Epidermal melanocyte (primary cell): ENCODE results near the gene CLEC2B.

Experiments used
- DNase-seq: peaks from one replicate; pipeline ENCODE4 v3.0.0; 2011; ENCODE audit warnings: low spot score; ENCODE audit not compliant: insufficient read length

The CLEC2B gene

DNA sequence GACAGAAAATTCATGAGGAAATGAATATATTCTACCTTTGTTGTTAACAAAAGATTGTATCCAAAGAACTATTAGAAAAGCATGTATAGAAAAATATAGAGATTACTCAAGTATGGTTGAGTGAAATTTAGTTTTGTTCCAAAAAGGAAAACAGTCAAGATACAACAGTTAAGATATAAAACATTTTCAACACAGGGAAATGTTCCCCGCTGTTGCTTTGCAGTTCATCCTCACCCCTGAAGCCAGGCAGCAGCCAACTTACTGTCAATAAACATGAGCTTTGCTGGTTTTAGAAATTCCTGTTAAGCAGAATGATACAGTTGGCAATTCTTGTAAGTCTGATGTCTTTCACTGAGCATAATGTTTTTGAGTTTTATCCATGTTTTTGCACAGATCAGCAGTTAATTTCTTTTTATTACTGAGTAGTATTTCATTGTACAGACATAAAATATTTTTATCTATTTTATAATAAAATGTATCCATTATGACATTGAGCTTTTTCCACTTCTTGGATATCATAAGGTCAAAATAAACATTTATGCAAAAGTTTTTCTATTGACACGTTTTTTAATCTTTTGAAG is 1.2 kb upstream of the CLEC2B start:
- DNase-seq, result no peak

DNA sequence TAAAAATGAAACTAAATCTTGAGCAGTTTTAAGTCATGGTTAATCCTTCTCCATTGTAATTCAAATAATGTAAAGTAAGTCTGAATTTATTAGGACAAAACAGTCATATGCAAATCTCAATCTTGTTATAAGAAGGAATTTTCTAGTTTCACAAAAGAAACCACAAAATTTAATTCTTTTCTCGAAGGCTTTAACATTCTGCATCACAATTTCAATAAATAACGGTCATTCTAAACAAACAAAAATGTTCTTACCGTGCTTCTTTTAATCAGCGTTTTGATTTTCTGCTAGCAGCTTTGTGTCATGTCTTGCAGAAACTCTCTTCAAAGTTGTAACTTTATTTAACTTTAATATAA is 225 bp downstream of the CLEC2B start:
- no peak for DNase-seq

DNA sequence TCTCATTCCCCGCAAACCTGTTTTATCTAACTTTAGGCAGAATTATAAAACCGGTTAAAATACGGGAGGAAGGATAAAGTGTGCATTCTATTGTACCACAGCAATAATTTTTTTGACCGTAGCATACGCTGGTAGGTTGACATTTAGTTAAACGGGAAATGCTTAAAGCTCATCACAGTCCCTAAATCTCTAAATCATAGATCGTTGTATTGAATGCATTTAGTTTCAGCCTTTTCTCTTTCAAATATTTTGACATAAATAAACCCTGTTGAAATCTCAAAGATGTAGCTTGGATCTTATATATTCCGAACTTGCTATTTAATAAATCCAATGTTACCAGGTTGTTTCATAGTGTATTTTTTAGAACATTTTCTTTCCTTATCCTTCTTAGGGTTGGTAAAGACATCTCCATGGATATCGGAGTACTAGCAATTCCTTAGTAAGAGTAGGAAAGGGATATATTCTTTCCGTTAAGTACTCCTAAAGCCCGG is 798 bp downstream of the CLEC2B start:
- no peak for DNase-seq

DNA sequence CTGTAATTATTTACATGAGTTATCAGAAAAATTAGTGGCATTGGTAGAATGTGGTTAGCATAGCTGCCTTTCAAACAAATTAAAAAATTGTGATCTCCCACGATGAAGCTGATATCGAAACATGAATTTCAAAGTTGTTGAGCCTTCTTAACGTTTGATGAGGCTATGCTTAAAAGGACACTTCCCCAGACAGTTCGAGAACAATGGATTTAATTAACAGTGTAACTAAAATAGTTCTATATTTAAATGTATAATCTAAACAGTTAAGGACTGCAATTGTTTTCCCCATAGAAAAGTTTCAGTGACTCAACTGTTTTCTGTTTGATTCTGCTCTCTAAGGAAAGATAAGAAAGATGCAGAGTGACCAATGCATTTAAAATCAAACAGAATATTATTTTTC is 1.6 kb downstream of the CLEC2B start:
- DNase-seq, result no peak

DNA sequence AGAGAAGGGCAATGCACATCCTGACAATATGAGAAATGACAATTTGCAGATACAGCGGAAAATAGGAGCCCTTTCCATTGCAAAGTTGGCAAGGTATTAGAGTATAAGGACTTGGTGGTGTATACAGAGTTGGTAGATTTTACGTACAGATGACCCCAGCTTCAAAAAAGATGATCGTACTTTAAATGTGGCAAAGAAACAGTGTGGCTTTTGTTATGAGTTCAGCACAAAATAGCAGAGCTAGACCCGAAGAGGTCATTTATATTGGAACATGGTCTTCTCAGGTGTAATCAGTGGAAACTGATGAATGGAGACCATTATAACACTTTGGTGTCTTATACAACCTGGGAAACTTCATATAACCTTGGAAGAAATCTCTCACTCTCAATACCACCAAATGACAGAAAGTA is 2.3 kb downstream of the CLEC2B start:
- no peak for DNase-seq

DNA sequence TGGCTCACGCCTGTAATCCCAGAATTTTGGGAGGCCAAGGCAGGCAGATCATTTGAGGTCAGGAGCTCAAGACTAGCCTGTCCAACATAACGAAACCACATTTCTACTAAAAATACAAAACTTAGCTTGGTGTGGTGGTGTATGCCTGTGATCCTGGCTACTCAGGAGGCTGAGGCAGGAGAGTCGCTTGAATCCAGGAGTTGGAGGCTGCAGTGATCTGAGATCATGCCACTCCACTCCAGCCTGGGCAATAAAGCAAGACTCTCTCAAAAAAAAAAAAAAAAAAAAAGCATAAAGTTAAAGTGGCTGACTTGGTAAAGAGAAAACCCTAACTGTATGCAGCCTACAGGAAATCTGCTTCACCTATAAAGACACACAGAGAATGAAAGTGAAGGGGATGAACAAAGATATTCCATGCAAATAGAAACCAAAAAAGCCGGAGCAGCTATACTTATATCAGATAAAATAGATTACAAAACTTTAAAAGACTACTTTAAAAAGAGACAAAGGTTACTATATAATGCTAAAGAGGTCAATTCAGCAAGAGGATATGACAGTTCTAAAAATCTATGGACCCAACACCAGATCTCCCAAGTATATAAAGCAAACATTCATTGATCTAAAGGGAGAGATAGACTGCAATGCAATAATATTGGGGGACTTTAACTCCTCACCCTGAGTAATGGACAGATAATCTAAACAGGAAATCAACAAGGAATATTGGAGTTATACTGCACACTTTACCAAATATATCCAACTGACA is 4.1 kb downstream of the CLEC2B start:
- DNase-seq, result no peak

DNA sequence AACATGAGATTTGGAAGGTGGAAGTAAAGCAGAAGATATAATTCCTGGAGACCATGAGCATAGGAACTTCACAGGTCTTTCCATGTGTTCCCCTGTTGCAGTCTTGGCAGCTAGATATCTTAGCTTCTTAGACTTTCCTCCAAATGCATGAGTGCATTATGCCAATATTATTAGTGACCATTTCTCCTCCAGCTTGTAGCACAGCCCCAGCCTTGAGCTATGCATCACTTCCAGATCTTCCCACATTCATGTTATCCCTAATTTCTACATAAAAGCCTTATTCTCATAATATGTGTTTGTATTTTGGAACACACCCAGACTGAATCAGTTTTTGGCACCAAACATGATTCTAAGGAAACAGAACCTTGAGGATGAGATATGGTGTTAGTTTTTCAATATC is 11.0 kb downstream of the CLEC2B start:
- no peak for DNase-seq

DNA sequence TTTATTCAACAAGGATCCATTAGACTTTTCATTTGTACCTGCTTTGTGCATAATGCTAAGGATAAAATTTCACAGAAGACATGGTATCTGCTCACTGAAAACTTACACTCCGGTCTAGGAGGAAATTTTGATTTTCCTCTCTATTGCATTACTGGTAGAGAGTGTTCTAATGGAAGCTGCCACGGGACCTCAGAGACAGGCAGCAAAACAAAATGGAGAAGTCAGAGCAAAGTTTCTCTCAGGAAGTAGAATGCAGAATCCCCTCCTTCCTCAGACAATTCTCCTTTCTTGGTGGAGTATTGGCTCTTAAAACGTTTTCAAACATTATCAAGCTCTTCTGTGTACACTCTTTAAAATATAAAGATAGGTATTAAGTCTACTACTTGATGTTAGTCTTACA is 12.3 kb downstream of the CLEC2B start:
- DNase-seq, result no peak

DNA sequence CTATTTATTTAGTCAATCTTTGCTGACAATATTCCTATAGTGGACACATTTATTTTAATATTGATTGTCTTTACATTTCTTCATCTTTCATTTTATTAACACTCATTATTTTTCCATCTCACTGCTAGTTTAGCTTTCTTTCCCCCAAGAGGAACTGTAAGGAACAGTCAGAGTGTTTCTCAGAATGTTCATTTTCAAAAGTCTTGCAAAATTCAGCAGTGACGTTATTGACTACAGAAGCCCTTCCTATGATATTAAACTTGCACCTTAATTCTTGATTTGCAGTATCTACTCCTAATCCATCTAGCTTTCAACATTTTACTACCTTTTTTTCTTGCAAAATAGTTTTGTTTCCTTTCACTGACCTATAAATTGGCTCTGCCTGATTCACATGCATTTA is 13.0 kb downstream of the CLEC2B start:
- no peak for DNase-seq

DNA sequence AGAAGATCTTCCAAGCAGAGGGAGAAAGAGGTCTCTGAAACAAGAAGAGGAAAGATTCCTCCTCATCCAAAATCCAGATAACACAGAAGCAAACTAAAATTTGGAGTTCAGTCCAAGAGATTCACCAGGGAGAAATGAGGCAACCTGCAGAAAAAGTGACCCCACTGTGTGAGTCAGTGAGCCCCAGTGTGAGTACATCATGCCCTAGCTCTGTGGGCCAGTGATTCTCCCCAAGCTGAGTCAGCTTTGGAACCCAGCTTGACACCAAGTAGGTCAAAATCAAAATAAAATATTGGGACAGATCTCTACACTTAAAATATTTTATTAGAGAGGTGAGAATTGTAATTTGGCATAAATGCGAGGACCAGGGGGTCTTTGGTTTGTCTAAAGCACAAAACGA is 17.2 kb downstream of the CLEC2B start:
- DNase-seq, result no peak

DNA sequence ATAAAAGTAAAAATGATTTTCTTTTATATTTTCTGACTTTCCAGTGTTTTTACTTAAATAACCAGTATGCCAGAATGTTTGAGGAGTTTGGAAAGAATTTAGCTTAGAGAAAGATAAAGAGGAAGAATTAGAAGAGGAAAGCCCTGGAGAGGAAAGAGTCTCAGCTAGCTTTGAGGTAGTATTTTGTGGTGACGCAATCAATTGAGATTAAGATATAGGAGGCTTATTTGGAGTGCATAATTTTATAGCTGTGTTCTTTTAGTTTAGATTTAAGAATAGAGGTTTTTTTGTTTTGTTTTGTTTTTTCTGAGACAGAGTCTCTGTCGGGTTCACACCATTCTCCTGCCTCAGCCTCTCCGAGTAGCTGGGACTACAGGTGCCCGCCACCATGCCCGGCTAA is 18.1 kb downstream of the CLEC2B start:
- no peak for DNase-seq

DNA sequence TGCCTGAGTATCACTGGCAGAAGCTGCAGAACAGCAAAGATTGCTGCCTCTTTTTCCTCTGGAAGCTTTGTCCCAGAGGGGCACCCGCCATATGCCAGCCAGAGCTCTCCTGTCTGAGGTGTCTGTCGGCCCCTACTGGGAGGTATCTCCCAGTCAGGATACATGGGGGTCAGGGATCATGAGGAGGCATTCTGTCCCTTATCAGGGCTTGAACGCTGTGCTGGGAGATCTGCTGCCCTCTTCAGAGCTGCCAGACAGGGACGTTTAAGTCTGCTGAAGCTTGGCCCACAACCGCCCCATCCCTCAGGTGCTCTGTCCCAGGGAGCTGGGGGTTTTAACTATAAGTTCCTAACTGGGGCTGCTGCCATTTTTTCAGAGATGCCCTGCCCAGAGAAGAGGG is 20.3 kb downstream of the CLEC2B start:
- no peak for DNase-seq

DNA sequence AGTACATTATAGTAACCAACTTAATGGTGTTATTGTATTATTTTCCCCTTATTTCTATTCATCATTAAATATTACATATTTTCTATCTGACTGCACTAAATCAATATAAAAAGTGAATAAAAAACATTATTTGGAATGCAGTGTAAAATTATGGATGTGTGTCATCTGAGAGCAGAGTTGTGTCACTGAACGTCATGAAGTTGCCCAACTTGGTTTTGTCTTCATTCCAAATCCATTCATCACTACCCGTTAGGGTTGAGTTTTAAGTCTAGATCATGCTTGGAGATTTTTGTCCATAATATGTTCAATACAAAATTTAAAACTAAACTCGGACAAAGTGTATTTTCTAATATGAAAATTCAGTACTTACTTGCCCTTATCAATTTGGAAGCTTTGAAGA is 25.7 kb downstream of the CLEC2B start:
- no peak for DNase-seq

DNA sequence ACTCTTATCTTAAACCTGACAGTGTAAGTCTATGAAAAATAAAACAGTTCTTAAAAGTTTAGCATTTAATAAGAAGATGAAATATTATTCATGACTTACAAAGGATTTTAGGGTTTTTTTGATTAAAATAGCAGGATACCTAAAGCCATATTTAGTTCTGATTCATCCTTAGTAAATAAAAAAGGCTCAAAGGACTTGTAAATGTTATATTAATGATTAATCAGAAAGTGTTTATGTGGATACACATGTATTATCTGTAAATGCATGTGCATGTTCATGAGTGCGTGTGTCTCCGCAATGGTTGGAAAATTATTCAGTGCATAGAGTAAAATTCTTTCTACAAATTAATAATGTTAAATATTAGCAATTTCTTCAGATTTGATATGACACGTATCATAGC is 37.4 kb downstream of the CLEC2B start:
- no peak for DNase-seq

DNA sequence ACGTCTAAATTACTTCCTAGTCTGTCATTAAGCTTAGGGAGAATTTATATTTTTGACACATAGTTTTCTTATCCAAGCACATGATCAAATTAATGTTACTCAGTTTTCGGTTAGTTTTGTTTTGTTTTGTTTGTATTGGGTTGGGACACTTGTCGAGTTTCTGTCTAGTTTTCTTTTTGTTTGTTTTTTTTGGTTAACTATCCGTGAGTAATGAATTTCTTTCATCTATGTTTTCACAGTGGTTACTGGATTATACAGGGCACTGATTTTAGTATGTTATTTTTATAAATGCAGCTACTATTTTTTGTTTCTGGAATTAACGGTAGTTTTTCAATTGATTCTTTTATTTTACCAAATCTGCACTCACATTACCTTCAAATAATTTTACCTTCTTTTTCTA is 39.2 kb downstream of the CLEC2B start:
- DNase-seq, result no peak

DNA sequence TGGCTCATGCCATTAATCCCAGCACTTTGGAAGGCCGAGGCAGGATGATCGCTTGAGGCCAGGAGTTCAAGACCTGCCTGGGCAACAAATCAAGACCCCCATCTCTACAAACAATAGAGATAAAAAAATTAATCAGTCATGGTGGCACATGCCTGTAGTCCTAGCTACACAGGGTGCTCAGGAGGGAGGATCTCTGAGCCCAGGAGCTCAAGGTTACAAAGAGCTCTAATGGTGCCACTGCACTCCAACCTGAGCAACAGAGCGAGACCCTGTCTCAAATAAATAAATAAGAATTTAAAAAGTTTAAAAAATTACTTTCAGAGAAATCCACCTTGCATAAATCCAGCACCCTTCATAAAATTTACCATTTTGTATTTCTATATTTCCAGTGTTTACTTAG is 39.7 kb downstream of the CLEC2B start:
- DNase-seq, result no peak

DNA sequence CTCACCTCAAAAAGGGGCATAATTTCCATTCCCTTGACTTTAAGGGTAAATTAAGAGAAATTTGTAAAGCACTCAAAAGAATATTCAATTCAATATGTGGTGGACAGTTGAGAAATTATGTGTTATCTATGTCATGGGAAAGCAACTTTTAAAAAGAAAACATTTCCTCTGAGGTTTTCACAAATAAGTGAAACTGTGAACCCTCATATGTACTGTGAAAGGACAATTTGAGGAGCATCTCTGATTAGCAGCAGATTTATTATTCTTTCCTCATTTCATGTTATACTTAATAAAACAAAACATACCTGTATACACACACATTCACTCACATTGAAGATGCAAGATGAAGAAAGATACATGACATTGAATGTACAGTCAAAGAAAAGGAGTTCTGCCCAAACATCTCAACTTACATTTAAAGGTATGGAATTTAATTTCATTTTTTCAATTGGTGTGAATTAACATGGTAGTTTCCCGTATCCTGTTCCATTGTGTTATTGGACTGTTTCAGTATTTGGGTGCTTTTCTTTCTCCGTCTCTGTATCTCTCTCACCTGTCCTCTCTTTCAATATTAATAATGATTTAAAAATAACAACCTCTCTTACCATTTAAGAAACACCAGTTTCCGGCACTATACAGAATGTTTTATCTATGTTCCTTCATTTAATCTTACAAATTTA is 41.8 kb downstream of the CLEC2B start, which contains the start of gene KLRF1:
Gene KLRF1 (plus strand): TSS at position 273 of the 680 bp plus-strand sequence. CDS start 64 bp downstream, at position 337.
- DNase-seq, result no peak

DNA sequence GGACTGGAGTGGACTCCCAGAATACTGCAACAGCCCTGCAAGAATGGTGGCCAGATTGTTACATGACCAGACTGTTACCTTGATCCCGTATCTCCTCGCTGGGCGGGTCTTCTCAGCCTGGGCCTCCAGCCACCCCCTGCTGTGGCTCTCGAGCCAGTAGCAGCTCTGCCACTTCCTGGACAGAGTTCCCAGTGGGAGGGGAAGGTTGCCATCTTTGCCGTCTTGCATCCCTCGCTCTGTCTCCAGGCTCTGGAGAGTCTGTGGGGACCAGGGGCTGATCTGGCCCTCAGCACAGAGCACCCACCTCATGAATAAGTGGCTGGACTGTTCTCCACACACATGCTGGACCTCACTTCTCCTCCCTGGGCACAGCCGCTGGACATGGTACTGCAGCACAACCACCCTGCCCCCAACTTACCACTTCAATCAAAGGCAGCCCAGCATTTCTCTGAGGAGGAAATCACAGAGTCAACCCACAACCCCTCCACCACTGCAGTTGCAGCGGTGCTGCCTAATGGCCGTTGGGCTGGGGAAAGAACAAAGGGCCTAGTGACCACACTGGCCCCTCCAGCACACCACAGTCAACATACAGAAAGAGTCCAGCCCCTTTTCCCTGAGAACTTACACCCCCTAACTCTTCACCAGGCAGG is 48.7 kb downstream of the CLEC2B start:
- no peak for DNase-seq

DNA sequence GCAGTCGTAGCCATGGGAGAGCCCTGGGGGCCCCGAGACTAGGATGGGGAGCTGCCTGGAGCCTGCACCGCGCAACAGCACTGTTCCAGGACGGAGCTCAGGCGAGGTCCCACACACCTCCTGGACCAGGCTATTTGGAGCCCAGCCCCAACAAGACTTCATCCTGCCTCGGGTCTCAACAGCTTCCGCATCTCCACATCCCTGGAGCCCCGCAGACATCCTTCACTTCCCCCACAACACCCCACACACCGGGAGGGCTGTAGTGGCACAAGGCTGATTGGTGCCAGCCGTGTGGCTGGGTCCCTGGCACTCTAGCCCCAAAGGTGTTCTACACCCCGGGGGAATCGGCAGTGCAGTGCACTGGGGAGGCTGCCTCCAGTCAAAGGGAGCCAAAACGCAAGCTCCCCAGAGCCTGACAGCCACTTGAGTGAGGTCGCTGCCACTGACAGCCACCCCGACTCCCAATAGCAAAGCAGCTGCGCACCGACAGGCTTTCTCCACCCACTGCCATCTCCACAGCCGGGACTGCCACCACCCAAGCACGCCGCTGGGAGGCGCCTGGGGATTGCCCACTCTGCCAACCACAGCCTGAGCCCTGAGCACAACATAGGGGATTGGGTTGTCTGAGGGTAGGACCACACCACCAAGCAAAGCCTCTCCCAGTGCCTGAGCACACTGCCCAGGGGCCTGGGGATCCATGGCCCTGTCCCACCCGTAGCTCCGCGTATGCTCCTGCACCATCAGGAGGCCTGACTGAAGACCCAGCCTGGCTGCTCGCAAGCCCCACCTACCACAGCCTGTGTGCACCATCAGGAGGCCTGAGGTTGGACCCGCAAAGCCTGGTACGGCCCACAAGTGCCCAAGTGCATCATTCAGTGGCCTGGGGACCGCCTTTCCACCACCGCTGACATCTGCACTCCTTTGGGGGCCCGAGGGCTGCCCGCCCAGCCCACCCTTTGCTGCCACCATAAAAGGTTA is 55.0 kb downstream of the CLEC2B start:
- DNase-seq, result peak; percentile 53

DNA sequence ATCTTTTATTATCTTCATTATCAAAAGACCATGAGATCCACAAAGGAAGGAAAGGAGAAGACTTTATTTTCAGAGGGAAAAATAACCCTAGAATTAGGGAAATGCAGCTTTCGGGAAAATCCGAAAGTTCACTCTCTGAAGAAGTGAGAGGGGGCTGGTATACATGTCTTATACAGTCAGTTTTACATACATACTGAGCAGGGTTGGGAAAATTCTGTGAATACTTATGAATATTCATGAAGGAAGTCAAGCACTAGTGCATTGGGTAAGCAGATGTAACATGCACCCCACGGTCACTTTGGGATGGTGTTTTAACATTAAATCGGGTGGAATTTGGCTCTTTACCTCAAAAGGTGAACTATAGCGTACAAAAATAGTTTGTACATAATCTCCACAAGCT is 57.5 kb downstream of the CLEC2B start:
- no peak for DNase-seq

DNA sequence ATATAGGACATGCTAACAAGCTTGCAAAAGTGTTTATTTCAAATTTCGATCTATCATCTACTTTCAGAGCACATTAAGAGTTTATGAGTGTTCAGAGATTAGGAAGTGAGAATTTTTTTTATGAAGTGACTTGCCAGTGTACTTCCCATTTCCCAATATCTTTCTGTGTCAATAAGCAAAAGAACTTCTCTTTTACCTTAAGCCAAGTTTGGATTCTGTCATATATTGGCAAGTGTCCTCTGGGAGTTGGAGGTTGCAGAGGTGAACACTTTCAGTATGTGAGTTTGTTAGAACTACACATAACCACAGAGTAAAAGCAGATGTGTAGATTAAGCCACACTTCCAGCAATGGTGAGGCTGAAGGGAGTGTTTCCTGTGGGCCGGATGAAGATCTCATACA is 58.5 kb downstream of the CLEC2B start:
- DNase-seq, result no peak
